CD4-positive, alpha-beta T cell (primary cell): ENCODE data around the gene SHANK1. TPM values are rescaled to one million over a fixed set of nuclear protein-coding genes. Genes with fewer than 3 reads are reported as not detected.

ENCODE experiments used
- ATAC-seq: fragments of 200-7000 bp; cut with Tn5 transposase; one replicate; pipeline ENCODE4 v1.10.0; 2022; ENCODE audit warnings: mild to moderate bottlenecking; ENCODE audit not compliant: poor library complexity
- CTCF ChIA-PET: fragments of 350-600 bp; sonication (Branson Sonifier 250); formaldehyde crosslinking; loops from one replicate; lab custom pipeline; 2021; ENCODE audit warnings: antibody characterized with exemption, inconsistent platforms; lab: Charles Lee
- POLR2A ChIA-PET: fragments of 350-600 bp; sonication (Branson Sonifier 250); formaldehyde crosslinking; loops from one replicate; lab custom pipeline; 2021; ENCODE audit warnings: antibody characterized with exemption, inconsistent platforms; lab: Charles Lee
- DNase-seq, 14 experiments: peaks; one replicate each; pipeline ENCODE4 v3.0.0-alpha.2; 2013 to 2020; ENCODE audit warnings: mixed read lengths in 2 of 14
- H3K27ac ChIP-seq, 2 donors: one replicate each; pipeline versions ENCODE4 v1.5.1 to v1.7.0; 2013; ENCODE audit warnings: low read length in 2 of 2, low read depth in 1 of 2, mild to moderate bottlenecking in 1 of 2
- H3K27me3 ChIP-seq, 2 experiments: 1 replicate in 1 of 2; 2 replicates in 1 of 2; pipeline versions ENCODE4 v1.6.1 to v1.7.0; 2013; ENCODE audit warnings: low read length in 2 of 2, control low read depth in 1 of 2, mild to moderate bottlenecking in 1 of 2, moderate library complexity in 1 of 2; ENCODE audit not compliant: insufficient read depth in 2 of 2, control insufficient read depth in 1 of 2
- H3K36me3 ChIP-seq: one replicate; pipeline ENCODE4 v1.6.1; 2013; ENCODE audit warnings: low read length, control low read depth; ENCODE audit not compliant: insufficient read depth
- H3K4me1 ChIP-seq: one replicate; pipeline ENCODE4 v1.6.1; 2013; ENCODE audit warnings: low read length, control low read depth; ENCODE audit not compliant: insufficient read depth
- H3K4me3 ChIP-seq: one replicate; pipeline ENCODE4 v1.5.1; 2013; ENCODE audit warnings: mild to moderate bottlenecking, low read length, moderate library complexity
- H3K9me3 ChIP-seq, 2 experiments: 1 replicate in 1 of 2; 2 replicates in 1 of 2; pipeline versions ENCODE4 v1.6.1 to v1.7.0; 2013; ENCODE audit warnings: low read length in 2 of 2, mild to moderate bottlenecking in 2 of 2, control low read depth in 1 of 2, moderate library complexity in 1 of 2; ENCODE audit not compliant: control insufficient read depth in 1 of 2, insufficient read depth in 1 of 2
- H3K27ac Mint-ChIP-seq: one replicate; pipeline ENCODE4 v1.8.0; 2020; ENCODE audit warnings: mixed read lengths
- H3K27me3 Mint-ChIP-seq: one replicate; pipeline ENCODE4 v1.8.0; 2021; ENCODE audit warnings: mixed read lengths
- H3K36me3 Mint-ChIP-seq: one replicate; pipeline ENCODE4 v1.8.0; 2021; ENCODE audit warnings: low read depth, mixed read lengths
- H3K4me1 Mint-ChIP-seq: one replicate; pipeline ENCODE4 v1.8.0; 2021; ENCODE audit warnings: low read depth, mixed read lengths
- H3K4me3 Mint-ChIP-seq: one replicate; pipeline ENCODE4 v1.8.0; 2020; ENCODE audit warnings: mild to moderate bottlenecking, mixed read lengths
- H3K9me3 Mint-ChIP-seq: one replicate; pipeline ENCODE4 v1.8.0; 2020; ENCODE audit warnings: mixed read lengths
- intact Hi-C, 2 experiments: fragments of 100-400 bp; cut with DNase I in 1 of 2; cut with micrococcal nuclease in 1 of 2; formaldehyde crosslinking; loops; one replicate each; pipeline versions ENCODE4 v1.15.1 to v1.9.0; 2023 to 2025; cut with DNase I, micrococcal nuclease
- total RNA-seq, 174 experiments: library from RNA in 2 of 174; stranded (reverse) in 2 of 174; gene quantifications; one replicate each; pipeline ENCODE4 v1.2.3 and lab custom pipeline; 2021 to 2026
- TF ChIP-seq, protein P1 (sequence below): fragments of 200-600 bp; IDR thresholded peaks from one replicate; pipeline ENCODE4 v1.8.0; 2022; ENCODE audit warnings: antibody characterized with exemption, mild to moderate bottlenecking

The SHANK1 gene
- total RNA-seq, 2 experiments from 2014 or later: not detected

DNA sequence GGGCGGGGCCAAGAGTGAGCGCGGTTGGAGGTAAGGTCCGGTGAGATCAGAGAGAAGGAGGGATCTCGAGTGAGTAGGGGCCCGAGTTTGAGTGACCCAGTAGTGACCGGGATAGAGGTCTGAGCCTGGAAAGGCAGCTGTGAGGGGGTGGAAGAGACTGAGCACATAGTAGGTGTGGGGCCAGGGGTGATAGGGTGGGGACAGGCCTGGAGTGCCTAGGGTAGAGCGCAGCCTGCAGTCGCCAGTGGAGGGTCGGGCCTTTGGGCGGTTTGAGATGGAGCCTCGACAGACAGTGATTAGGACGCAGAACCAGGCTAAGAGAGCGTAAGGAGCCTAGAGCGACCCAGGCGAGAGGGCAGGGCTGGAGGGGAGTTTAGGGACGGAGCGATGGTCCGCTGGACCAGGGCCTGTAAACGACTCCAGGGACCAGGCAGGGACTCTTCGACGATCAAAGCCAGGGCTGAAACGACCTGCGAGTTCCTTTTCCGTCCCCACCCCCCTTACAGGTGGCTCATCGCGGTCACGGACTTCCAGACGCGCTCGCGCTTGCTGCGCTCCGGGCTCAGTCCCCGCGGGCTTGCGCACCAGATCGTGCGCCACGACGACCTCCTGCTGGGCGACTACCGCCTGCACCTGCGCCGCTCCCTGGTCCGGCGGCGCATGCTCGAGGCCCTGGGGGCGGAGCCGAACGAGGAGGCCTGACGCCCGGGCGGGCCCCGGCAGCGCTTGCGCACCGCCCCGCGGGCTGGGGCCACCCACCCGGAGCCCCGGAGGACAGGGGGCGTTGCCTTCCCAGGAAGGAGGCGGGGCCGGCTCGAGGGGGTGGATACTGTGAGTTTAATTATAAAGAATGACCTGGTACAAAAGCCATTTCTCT lies 60.9 kb downstream of the SHANK1 start:
- H3K4me3 ChIP-seq: peak overlapping the region; percentile 16
- peaks cover 16% of the 10 kb centered on the region for H3K4me1 ChIP-seq
- Mint-ChIP-seq H3K9me3 (peaks cover 7% of the 10 kb centered on the region), H3K27ac (peak overlapping the region; percentile 65), H3K4me1 (peaks cover 17% of the 10 kb centered on the region), H3K36me3 (no peaks in the 10 kb centered on the region), H3K4me3 (peak overlapping the region; percentile 67), H3K27me3 (peaks cover 83% of the 10 kb centered on the region)
- peaks cover 9 to 59% of the 10 kb centered on the region in 2 experiments for H3K9me3 ChIP-seq
- H3K27ac ChIP-seq: no peak overlapping the region
- peak in 13 of 14 experiments; percentile 6 to 70 (median 40) for DNase-seq
- no peaks in the 10 kb centered on the region for H3K36me3 ChIP-seq
- ATAC-seq: peak; percentile 19
- H3K27me3 ChIP-seq: peaks cover 46 to 68% of the 10 kb centered on the region in 2 experiments
- TF ChIP-seq, protein P1, sequence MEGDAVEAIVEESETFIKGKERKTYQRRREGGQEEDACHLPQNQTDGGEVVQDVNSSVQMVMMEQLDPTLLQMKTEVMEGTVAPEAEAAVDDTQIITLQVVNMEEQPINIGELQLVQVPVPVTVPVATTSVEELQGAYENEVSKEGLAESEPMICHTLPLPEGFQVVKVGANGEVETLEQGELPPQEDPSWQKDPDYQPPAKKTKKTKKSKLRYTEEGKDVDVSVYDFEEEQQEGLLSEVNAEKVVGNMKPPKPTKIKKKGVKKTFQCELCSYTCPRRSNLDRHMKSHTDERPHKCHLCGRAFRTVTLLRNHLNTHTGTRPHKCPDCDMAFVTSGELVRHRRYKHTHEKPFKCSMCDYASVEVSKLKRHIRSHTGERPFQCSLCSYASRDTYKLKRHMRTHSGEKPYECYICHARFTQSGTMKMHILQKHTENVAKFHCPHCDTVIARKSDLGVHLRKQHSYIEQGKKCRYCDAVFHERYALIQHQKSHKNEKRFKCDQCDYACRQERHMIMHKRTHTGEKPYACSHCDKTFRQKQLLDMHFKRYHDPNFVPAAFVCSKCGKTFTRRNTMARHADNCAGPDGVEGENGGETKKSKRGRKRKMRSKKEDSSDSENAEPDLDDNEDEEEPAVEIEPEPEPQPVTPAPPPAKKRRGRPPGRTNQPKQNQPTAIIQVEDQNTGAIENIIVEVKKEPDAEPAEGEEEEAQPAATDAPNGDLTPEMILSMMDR: no peak
- ChIA-PET CTCF (no interaction called here), POLR2A (no interaction called here)
- intact Hi-C loops: no loop called here

DNA sequence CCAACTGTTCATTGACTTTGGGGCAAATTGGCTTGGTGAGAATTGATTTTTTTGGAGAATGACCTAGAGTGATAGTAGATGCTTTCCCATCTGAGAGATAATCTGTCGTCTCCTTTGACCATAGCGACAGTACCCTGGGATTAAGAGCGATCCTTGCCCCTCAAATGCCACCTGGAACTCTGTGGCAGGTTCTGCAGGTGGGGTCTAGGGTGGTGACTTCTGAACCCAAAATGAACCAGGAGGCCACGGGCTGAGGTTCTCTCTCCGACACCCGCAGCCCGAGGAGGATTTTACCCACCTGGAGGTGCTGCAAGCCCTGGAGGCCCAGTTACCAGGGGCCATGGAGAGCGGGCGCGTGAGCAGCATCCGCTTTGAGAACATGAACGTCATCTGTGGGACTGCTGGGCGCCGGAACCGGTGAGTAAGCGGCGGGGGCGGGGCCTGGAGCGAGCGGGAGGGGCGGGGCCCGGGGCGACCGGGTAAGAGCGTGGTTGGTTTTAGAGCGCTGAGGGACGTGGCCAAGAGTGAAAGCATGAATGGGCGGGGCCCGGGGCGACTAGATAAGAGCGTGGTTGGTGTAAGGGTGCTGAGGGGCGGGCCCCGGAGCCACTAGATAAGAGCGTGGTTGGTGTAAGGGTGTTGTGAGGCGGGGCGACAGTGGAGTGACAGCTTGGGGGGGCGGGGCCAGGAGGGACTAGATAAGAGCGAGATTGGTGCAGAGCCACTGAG lies 61.7 kb downstream of the SHANK1 start:
- H3K9me3 ChIP-seq: peaks cover 9 to 56% of the 10 kb centered on the region in 2 experiments
- Mint-ChIP-seq H3K27me3 (peaks cover 82% of the 10 kb centered on the region), H3K36me3 (no peaks in the 10 kb centered on the region), H3K27ac (peak overlapping the region; percentile 65), H3K4me1 (peaks cover 17% of the 10 kb centered on the region), H3K9me3 (peaks cover 7% of the 10 kb centered on the region), H3K4me3 (peak overlapping the region; percentile 67)
- TF ChIP-seq, protein P1: no peak
- no peaks in the 10 kb centered on the region for H3K36me3 ChIP-seq
- peak overlapping the region; percentile 12 for H3K4me3 ChIP-seq
- POLR2A ChIA-PET: no interaction called here
- intact Hi-C loops: no loop called here
- CTCF ChIA-PET: no interaction called here
- peak; percentile 39 to 83 (median 66) for DNase-seq
- peaks cover 43 to 63% of the 10 kb centered on the region in 2 experiments for H3K27me3 ChIP-seq
- ATAC-seq: peak; percentile 91
- no peak overlapping the region for H3K27ac ChIP-seq
- peaks cover 16% of the 10 kb centered on the region for H3K4me1 ChIP-seq

DNA sequence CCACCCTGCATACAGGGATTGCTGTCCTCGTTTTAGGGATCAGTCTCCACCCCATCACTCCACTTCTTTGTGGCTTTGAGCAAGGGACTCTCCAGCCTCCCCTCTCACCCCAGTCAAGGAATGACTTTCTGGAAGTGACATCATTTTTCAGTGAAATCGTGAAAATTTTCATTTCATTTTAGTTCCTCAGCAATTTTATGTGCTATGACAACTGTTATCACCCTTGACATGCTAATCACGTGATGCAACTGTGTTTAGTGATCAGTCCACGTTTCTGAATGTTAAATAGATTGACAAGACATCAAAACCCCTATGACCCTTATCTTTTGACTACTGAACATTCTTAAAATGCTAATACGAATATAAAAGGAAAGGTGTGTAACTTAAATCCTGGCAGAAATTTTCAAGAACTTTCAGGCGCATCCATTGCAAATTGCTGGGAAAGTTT lies 62.4 kb downstream of the SHANK1 start:
- H3K36me3 ChIP-seq: no peaks in the 10 kb centered on the region
- no peak for DNase-seq
- Mint-ChIP-seq H3K27ac (no peak overlapping the region), H3K4me1 (peaks cover 17% of the 10 kb centered on the region), H3K36me3 (no peaks in the 10 kb centered on the region), H3K27me3 (peaks cover 85% of the 10 kb centered on the region), H3K9me3 (peaks cover 7% of the 10 kb centered on the region), H3K4me3 (peak overlapping the region; percentile 67)
- TF ChIP-seq, protein P1: no peak
- ATAC-seq: no peak
- POLR2A ChIA-PET: no interaction called here
- H3K4me1 ChIP-seq: peaks cover 16% of the 10 kb centered on the region
- CTCF ChIA-PET: no interaction called here
- H3K4me3 ChIP-seq: no peak overlapping the region
- peaks cover 46 to 62% of the 10 kb centered on the region in 2 experiments for H3K27me3 ChIP-seq
- H3K9me3 ChIP-seq: peaks cover 9 to 53% of the 10 kb centered on the region in 2 experiments
- intact Hi-C loops: no loop called here
- H3K27ac ChIP-seq: no peak overlapping the region
